Breast epithelium (tissue), 3 donors: ENCODE results near the gene SLC39A11.

ENCODE experiments used
- CTCF ChIP-seq, 3 donors: fragments of 450-650 bp; IDR thresholded peaks; one replicate each; pipeline ENCODE4 v1.5.1; 2016 to 2017; ENCODE audit warnings: antibody characterized with exemption in 3 of 3, mild to moderate bottlenecking in 3 of 3, moderate library complexity in 3 of 3
- POLR2A ChIP-seq: fragments of 450-650 bp; IDR thresholded peaks from one replicate; pipeline ENCODE4 v1.6.1; 2016; ENCODE audit warnings: antibody characterized with exemption, mild to moderate bottlenecking, moderate library complexity
- POLR2AphosphoS5 ChIP-seq, 3 donors: sonication (generic); formaldehyde crosslinking; IDR thresholded peaks; one replicate each; pipeline ENCODE4 v1.6.1; 2017; ENCODE audit warnings: antibody characterized with exemption in 3 of 3

- TF ChIP-seq POLR2A, result no peak
- no peak for TF ChIP-seq CTCF (IDR thresholded peaks at IDR 0.05)
- no peak for TF ChIP-seq POLR2AphosphoS5 (IDR thresholded peaks at IDR 0.05)
Measured at GRCh38 chr17:73042225-73042624, 50.3 kb downstream of the SLC39A11 start.
